Stimulated activated CD4-positive, alpha-beta T cell treated with anti-CD3 and anti-CD28 coated beads, Interleukin-2, amount 100 ng/mL, for 4 hours (primary cell): ENCODE results near the gene CALCOCO1.
A peak's percentile ranks its signal among the peaks of the same experiment; 100 is the strongest.
"Not testable (repeated sequence)": the region's sequence is repeated elsewhere in the genome, so short reads cannot be mapped to it uniquely, and the experiment has no call there.

ENCODE experiments used
- DNase-seq: peaks from one replicate; pipeline ENCODE4 v3.0.0-alpha.2; 2020; ENCODE audit warnings: low read depth

Gene CALCOCO1, protein sequence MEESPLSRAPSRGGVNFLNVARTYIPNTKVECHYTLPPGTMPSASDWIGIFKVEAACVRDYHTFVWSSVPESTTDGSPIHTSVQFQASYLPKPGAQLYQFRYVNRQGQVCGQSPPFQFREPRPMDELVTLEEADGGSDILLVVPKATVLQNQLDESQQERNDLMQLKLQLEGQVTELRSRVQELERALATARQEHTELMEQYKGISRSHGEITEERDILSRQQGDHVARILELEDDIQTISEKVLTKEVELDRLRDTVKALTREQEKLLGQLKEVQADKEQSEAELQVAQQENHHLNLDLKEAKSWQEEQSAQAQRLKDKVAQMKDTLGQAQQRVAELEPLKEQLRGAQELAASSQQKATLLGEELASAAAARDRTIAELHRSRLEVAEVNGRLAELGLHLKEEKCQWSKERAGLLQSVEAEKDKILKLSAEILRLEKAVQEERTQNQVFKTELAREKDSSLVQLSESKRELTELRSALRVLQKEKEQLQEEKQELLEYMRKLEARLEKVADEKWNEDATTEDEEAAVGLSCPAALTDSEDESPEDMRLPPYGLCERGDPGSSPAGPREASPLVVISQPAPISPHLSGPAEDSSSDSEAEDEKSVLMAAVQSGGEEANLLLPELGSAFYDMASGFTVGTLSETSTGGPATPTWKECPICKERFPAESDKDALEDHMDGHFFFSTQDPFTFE

DNA sequence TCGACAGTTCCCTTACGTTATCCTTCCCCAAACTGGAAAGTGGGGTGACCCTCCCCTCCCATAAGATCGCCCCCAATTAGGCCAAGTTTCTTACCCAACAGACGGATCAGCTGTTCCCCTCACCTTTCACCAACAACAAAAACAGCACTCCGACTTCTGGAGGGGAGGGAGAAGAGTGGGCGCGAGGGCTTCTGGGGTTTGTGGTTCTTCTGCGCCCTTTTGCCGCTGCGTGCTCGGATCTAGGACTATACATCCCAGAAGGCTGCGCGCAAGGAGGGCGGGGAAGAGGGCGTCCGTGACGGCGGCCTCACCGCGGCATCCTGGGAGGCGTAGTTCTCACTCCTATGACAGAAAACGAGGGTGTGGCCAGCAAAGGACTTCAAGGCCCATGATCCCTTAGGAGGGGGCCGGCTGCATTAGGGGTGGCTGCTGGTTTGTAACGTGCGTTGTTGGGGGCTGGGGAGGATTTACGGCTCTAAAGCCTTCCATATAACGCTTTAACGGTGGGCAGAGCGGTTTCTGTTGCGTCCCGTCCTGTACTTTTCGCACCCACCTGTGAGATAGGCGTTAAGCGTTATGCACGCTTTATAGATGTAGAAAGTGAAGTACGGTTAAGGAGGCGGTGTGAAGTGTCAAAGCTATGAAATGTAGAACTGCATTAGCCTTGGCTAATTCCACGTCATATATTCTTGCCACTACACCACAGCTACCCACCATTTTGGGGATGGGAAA lies at the start of gene CALCOCO1:
CALCOCO1 (minus strand) TSS at position 143 of the 732 bp plus-strand sequence. CDS start 2,210 bp downstream, outside the sequence.
- peak; percentile 96 for DNase-seq

DNA sequence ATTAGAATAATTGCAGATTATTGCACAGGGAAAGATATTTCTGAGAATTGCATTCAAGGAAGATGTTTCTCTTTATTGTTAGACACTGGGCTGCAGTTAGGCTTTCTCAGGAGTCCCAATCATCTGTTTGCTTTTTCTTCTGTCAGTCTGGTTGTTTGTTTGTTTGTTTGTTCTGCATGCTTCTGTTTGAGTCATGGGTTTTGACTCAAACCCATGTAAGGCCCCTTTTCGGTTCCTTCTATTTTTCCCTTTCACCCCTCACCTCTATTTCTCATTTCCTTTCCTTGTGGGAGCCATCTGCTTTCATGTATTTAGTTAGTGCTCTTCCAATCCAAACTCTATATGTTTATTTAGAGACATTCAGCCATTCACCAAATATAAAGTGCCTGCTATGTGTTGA lies 49.6 kb upstream of the CALCOCO1 start:
- DNase-seq = no peak

DNA sequence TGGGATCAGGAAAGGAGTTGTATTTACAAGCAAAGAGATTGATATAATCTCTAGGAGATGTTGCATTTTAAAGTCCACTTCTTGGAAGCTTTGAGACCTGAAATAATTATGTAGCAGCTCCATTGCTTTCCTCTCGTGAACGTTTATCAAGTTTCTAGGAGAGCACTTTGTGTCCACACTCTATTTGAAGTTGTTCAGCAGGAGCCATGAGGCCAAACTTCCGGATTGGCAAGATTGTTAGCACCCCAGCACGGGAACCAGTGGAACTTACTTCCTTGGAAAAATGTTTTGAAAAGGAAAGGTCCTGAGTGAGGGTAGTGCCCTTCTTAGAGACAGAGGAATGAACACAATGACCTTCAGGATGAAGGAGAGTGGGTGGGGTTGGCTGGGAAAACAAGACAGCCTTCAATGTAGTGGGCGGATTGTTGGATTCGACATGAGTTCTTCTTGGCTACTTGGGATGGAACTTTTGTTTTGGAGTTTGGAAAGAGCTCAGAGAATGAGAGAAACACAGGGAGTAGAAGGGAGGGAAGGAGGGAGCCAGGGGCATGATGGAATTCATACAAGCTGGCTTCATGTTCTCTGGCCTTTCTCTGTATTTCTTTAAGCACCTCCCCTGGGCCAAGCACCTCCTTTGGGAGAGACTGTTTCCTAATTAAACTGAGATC lies 48.4 kb upstream of the CALCOCO1 start:
- no peak for DNase-seq

DNA sequence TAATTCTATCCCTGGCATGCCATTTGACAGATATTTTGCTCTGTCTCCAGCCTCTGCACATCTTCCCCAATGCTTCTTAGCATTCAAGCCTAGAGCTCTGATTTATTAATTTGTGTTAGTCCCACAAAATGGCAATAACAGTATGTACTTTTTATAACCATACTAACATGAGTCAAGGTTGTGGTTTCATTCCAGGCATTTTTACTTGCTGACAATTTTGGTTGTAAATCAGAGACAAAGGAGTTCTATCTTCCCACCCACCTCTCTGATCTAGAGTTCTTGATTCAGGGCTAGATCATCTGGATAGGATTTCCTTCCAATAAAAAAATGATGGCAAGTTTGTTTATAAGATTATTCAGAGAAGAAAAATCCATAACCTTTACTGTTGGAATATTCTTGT lies 43.0 kb upstream of the CALCOCO1 start:
- DNase-seq = no peak

DNA sequence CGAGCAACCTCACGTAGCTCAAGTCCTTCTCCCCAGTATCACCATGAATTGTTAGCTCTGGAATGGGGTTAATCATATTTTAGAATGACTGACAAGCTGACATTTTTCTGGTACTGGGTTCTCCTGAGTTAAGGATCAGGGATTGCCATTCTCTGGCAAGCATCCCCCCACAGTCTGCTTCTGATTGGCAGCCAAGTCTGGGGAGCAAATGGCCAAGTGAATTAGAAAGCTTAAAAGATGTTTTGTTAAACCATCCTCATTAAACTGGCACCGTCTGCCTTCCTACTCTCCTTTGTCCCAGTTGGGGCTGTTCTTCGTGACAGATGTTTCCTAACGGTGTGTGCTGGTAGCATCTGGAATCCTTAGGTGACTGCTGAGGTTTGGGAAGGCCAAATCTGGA lies 41.7 kb upstream of the CALCOCO1 start:
- no peak for DNase-seq

DNA sequence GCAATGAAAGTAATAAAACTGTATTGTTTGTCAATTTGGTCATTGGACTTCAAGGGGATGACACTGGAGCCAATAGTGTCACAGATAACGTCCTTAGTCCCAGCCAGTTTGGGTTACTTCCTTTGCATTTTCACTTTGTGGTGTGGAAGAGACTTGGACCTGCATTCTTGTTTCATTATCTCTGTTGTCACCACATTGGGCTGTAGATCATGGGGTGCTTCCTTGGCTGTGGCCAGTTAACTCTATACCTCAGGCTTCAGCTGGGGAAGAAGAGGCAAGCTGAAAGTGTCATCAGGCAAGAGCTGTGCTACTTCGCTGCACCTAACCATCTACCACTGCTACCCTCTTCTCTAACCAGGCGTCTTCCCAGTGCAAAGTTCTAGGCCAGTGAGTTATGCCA lies 39.6 kb upstream of the CALCOCO1 start:
- no peak for DNase-seq

DNA sequence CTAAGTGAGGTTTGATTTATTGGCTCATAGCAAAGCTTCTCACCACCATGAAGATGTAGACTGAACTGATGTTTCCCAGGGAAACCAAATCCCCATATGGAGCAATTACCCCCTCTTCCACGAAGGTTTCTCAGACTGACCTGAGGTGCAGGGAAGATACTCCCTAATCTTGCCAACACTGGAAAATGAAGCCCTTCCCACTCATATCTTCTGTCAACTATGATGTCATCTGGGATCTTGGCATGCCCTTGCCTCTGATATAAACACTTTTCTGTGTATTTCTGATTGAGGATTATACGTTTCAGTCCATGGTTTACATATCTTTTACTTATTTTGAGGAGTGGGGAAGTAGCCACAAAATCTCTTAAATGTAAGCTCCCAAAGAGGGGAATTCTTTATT lies 38.6 kb upstream of the CALCOCO1 start:
- no peak for DNase-seq

DNA sequence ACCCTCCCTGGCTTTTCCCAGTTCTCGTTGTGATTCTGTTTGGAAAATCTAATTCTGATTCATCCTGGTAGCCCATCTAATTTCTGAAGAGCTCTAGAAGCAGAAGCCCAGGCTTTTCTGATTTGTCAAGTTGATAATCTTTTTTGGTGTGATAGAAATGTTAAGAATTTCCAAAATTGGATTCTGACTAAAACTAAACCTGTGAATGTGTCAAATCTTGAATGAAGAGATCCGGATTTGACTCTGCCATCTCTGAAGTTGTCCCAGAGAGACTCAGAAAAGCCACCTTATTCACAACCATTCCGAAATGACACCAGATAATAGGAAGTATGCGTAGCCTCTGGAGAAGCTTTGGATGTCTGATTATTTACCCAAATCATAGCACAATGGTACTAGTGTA lies 37.4 kb upstream of the CALCOCO1 start:
- no peak for DNase-seq

DNA sequence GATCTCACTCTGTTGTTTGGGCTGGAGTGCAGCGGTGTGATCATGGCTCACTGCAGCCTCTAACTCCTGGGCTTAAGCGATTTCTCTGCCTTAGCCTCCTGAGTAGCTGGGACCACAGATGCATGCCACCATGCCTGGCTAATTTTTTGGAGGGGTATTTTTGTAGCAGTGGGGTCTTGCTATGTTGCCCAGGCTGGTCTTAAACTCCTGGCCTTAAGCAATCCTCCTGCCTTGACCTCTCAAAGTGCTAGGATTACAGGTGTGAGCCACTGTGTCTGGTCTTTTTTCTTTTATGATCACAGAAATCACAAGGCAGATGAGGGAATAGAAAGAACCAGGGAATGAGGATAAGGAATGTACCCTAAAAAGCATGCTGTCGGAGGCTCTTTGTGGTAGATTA lies 35.5 kb upstream of the CALCOCO1 start:
- not testable (repeated sequence) for DNase-seq

DNA sequence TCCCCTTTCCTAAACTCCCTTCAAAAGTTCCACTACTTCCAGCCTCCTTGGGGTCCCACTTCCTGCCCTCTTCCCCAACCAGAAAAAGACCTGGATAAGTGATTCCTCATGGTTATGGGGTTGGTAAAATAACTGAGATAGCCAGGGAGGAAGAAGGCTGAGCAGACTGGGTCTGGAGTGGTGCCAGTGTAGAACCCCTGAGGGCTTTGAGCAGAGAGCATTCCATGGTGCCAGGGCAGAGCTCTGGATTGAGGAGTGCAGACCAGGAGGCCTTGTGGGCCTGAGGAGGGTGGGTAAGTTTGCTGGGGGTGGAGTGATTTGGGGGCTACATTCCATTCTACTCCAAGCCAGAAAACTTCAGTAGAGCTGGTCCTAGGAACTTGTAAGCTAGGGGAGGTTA lies 34.1 kb upstream of the CALCOCO1 start:
- DNase-seq = no peak

DNA sequence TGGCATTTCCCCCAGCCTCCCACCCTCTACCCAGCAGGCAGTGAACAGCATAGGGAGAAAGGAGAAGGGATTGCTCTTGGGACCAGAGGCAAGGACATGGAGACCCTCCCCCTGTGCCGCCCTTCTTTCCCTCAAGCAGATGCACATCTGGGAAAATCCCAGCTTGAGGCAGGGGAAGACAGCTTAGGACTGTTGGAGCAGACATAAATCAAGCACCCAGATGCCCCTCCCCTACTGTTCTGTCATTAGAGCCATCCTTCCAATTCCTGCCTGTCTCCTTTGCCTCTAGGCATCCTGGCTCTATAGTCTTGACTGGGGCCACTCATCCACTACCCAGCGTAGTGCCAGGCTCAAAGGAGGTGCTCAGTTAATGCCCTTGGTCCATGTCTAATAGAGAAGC lies 32.0 kb upstream of the CALCOCO1 start:
- DNase-seq = no peak

DNA sequence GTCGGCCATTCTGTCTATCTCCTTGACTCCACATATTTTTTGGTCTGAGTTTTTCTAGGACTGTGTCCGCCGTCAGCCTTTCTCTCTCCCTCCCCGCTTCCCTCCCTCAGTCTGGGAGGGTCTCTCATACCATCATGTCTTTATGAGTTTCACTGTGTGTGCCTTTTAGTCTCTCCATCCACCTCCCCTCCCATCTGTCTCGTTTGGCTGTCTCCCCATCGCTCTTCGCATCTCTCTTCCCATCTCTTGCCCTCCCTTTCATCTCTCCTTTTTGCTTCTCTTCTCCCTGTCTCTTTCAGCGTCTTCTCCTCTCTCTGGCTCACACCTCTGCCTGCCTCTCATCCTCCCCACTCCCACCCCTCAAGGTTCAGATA lies 31.5 kb upstream of the CALCOCO1 start:
- no peak for DNase-seq

DNA sequence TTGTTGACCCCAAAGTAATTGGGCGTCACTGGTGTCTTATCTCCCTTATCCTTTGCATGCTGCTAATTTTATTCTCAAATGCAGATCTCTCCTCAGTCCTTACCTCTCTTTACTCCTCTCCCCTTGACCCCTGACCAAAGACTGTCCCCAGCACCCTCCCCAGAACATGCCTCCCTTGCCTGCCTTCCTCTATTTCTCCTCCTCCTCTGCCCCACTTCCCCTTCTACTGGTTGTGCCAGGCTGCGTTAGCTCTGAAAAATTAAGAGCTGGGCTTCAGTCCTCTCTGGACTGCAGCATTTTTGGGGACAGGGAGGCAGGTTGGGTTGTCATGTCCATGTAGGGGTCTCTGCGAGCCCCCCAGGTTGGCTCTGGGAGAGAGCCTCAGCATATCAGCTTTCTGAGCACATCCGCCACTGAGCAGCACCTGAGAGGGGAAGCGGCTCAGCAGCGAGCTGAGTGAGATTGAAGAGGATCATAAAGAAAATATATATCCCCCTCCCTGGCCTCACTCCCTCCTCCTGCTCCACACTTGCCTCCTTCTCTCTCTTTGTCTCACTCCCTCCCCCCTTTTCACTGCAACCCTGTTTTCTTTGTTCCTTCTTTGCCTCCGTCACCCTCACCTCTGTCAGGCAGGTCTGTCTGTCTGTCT lies 31.0 kb upstream of the CALCOCO1 start:
- no peak for DNase-seq

DNA sequence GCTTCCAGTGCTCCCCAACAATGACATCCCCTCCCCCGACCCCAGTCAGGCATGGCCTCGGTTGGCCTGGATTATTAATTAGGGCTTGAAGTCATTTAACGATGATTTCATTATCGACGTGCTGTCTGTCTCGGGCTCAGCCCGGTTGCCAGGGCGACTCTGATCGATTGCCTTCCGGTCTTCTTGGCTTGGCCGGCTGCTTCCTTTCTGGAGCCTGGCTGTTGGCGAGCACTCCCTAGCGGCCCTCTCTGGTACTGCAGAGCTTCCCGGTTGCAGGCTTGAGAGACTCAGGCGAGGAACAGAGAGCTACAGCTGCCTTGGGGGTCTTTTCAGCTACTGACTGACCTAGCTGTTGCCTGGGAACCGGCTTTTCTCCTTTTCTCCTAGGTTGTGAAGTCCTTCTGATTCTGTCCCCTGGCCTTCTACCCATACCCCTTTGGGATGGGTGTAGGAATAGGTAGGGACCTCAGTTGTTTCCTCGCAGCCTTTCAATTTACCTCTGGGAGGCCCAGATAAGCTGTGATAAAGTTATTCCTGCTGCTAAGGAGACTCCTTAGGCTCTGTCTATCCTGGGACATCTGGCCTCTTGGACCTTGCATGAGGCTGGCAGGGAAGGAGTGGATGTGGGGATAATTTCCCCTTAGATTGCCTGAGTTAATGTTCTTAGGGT lies 30.0 kb upstream of the CALCOCO1 start:
- DNase-seq = peak; percentile 55

DNA sequence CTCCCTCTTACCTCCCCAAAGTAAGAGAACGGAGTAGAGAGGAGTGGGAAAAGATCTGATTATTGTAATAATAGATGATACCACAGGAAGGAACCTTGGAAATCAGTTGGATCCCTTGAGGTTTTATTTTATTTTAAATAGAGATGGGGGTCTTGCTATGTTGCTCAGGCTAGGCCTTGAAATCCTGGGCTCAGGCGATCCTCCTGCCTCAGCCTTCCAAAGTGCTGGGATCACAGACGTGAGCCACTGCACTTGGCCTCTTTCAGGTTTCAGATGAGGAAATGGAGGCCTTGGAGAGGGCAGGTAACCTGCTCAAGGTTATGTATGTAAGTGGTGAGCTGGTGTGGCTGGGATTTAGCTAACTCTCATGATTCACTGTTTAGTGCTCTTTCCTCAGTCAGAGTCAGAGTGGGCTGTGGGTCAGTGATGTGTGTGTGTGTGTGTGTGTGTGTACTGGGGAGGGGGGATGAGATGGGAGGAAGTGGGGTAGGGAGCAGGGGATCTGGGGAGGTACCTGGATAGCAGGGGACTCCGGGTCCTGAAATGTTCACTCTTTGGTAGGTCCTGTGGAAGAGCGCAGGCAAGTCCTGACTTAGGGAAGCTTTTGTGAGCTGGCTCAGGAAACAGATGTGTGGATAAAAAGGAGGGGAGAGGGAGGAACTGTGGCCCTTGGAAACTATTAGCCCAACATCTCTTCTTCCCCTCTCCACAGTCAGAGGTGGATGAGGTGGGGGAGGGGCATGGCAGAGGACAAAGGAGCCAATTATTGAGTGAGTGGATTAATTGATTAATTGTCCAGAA lies 29.2 kb upstream of the CALCOCO1 start:
- DNase-seq = no peak

DNA sequence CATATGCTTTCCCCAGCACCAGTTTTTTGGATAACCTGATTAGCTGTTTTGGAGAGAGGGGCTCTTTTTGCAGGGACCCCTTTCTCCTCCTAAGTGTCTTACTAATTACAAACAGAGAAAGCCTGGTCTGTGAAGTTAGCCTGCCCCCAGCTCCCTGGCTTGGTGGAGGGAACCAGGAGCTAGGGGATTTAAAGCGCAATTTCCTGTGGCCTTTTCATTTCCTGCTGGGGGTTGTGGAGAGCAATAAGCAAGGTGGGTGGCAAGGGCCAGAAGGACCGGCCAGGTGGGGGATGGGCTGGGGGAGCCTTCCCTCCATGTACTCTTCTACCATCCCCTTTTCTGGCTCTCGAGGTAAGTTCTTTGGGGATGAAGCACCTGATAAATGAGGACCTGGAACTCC lies 28.6 kb upstream of the CALCOCO1 start:
- DNase-seq = no peak

DNA sequence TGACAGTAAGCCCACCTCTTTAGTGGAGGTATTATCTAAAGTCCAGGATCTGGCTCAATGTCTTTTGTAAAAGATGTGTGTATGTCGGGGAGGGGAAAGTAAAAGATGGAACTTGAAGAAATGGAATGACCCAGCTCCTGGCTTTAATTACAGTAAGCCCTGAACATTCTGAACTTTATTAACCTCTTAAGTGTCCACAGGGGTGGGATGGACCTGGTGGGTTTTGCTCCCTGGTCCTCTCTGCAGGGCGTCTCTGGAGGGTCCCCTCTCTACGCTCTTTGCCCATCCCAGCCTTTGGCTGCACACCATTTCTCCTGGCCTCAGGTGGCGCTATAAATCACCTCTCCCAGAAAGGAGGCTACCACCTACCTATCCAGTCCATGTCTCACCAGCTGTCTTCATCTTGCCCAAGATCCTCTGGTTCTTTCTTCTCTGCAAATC lies 28.2 kb upstream of the CALCOCO1 start:
- no peak for DNase-seq

DNA sequence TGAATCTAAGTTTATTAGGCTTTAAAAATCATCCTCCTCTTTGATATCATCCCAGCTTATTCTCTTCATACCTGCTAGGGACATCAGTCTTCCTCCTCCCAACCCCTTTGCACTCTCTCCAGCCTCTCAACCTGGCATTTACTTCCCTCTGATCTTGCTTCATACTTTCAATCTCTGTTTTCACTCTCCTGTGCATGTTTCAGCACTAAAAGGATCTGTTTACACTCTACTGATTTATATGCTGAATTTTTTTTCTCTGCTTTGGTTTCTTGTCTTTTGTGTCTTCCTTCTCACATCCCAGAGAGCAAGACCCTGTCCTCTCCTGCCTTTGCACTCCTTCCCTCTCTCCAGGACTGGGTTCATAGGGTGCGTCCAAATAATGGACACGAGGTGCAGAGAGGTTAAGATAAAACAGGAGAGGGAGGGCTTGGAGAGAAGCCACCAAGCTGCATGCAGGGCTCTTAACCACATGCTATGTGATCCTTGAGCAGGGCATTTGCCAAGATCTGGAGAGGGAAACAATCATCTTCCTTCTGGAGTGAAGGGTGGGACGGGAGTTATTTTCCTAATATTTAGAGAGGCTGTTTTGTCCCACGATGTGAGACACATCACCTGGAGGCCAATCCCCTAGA lies 27.5 kb upstream of the CALCOCO1 start:
- no peak for DNase-seq

DNA sequence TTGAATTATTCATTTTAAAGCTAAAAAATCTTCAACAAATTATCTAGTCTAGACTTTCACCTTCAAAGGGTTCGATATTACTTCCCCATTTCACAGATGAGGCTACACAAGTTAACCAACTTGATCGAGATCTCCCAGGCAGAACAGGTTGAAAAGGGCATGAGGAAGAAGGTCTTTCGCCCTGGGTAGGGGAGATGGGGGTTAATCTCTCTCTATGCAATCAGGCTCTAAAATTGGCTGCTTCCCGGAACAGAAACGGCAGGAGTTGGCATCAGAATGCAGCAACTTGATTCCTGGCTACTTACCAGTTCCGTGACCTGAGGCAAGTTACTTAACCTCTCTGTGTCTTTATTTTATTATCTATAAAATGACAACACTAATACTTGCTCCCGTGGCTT lies 26.9 kb upstream of the CALCOCO1 start:
- DNase-seq = no peak

DNA sequence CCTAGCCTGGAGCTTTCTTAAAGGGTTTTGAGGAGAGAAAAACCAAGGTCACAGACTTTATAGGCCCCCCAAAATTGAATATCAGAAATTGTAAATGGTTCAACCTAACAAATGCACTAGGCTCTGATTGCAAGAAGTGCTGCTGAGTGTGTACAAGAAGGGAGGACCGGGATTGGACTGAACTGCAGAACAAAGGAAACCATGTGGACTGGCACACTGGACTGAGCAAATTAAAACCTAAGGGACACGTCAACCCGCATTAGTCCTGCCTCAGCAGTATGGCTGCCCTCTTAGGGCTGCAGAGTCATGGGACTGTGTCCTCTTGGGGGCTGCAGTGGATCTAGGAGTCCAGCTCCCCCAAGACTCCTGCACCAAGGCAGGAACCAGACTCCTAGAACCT lies 25.4 kb upstream of the CALCOCO1 start:
- no peak for DNase-seq
